Liver (tissue), 9 donors: ENCODE results near the gene LRP3. TPM values are rescaled to one million over a fixed set of nuclear protein-coding genes. Genes with fewer than 3 reads are reported as not detected.

Source experiments
- DNase-seq: peaks from one replicate; pipeline ENCODE4 v3.0.0-alpha.2; 2017; ENCODE audit warnings: low spot score
- H3K27ac ChIP-seq, 2 donors: one replicate each; pipeline ENCODE4 v1.7.0; 2013; ENCODE audit warnings: inconsistent platforms in 2 of 2, low read length in 2 of 2, control low read depth in 1 of 2, low read depth in 1 of 2, mild to moderate bottlenecking in 1 of 2
- H3K27me3 ChIP-seq, 4 donors: one replicate each; pipeline versions ENCODE4 v1.6.1 to v1.7.0; 2013; ENCODE audit warnings: low read length in 3 of 4, inconsistent platforms in 1 of 4, mild to moderate bottlenecking in 1 of 4, moderate library complexity in 1 of 4; ENCODE audit not compliant: control insufficient read depth in 4 of 4, insufficient read depth in 4 of 4
- H3K36me3 ChIP-seq, 4 donors: one replicate each; pipeline versions ENCODE4 v1.6.1 to v1.7.0; 2013; ENCODE audit warnings: low read length in 3 of 4, mild to moderate bottlenecking in 3 of 4, low read depth in 1 of 4, moderate library complexity in 1 of 4; ENCODE audit not compliant: control insufficient read depth in 4 of 4, insufficient read depth in 3 of 4
- H3K4me1 ChIP-seq, 4 donors: one replicate each; pipeline versions ENCODE4 v1.6.1 to v1.7.0; 2013; ENCODE audit warnings: low read length in 3 of 4, mild to moderate bottlenecking in 3 of 4, moderate library complexity in 1 of 4; ENCODE audit not compliant: control insufficient read depth in 4 of 4, insufficient read depth in 4 of 4
- H3K4me3 ChIP-seq, 3 donors: one replicate each; pipeline versions ENCODE4 v1.6.1 to v1.7.0; 2013; ENCODE audit warnings: low read length in 3 of 3, control low read depth in 1 of 3, low read depth in 1 of 3, mild to moderate bottlenecking in 1 of 3
- H3K9ac ChIP-seq, 2 donors: one replicate each; pipeline ENCODE4 v1.7.0; 2013; ENCODE audit warnings: low read length in 2 of 2, mild to moderate bottlenecking in 2 of 2, moderate library complexity in 2 of 2, control low read depth in 1 of 2, low read depth in 1 of 2
- H3K9me3 ChIP-seq, 4 donors: one replicate each; pipeline versions ENCODE4 v1.6.1 to v1.7.0; 2013; ENCODE audit warnings: low read length in 3 of 4; ENCODE audit not compliant: control insufficient read depth in 4 of 4
- CTCF ChIP-seq: fragments of 150-350 bp; IDR thresholded peaks from 2 replicates; pipeline ENCODE4 v1.5.1; 2017; ENCODE audit warnings: improper control_type of control experiment, low read depth, low read length; ENCODE audit not compliant: missing input control
- EGR1 ChIP-seq, 2 donors: IDR thresholded peaks; 2 replicates each; pipeline ENCODE4 v1.6.1; 2016 to 2018; ENCODE audit warnings: antibody characterized with exemption in 2 of 2, low read depth in 2 of 2
- FOXA2 ChIP-seq: IDR thresholded peaks from 2 replicates; pipeline ENCODE4 v1.6.1; 2016; ENCODE audit warnings: antibody characterized with exemption
- GABPA ChIP-seq, 2 donors: IDR thresholded peaks in 1 of 2; conservative IDR thresholded peaks in 1 of 2; 2 replicates each; pipeline ENCODE4 v1.6.1; 2016; ENCODE audit warnings: antibody characterized with exemption in 2 of 2, mild to moderate bottlenecking in 1 of 2, moderate library complexity in 1 of 2
- HNF4A ChIP-seq, 2 donors: conservative IDR thresholded peaks; 2 replicates each; pipeline ENCODE4 v1.6.1; 2016; ENCODE audit warnings: antibody characterized with exemption in 2 of 2, mild to moderate bottlenecking in 2 of 2
- HNF4G ChIP-seq: IDR thresholded peaks from 2 replicates; pipeline ENCODE4 v1.6.1; 2016; ENCODE audit warnings: antibody characterized with exemption
- JUND ChIP-seq, 2 donors: IDR thresholded peaks; 2 replicates each; pipeline ENCODE4 v1.6.1; 2016; ENCODE audit warnings: antibody characterized with exemption in 2 of 2
- MAX ChIP-seq: IDR thresholded peaks from 2 replicates; pipeline ENCODE4 v1.6.1; 2016; ENCODE audit warnings: antibody characterized with exemption
- NR2F2 ChIP-seq: IDR thresholded peaks from 2 replicates; pipeline ENCODE4 v1.6.1; 2016; ENCODE audit warnings: antibody characterized with exemption
- RAD21 ChIP-seq, 2 donors: IDR thresholded peaks; 2 replicates each; pipeline ENCODE4 v1.6.1; 2016; ENCODE audit warnings: antibody characterized with exemption in 2 of 2, mild to moderate bottlenecking in 2 of 2
- REST ChIP-seq: IDR thresholded peaks from 2 replicates; pipeline ENCODE4 v1.6.1; 2016; ENCODE audit warnings: antibody characterized with exemption, mild to moderate bottlenecking
- RXRA ChIP-seq, 2 donors: IDR thresholded peaks; 2 replicates each; pipeline ENCODE4 v1.6.1; 2017 to 2018; ENCODE audit warnings: antibody characterized with exemption in 2 of 2, mild to moderate bottlenecking in 1 of 2
- SP1 ChIP-seq: IDR thresholded peaks from 2 replicates; pipeline ENCODE4 v1.6.1; 2018; ENCODE audit warnings: antibody characterized with exemption, mild to moderate bottlenecking
- TAF1 ChIP-seq: conservative IDR thresholded peaks from 2 replicates; pipeline ENCODE4 v1.6.1; 2016; ENCODE audit warnings: antibody characterized with exemption, mild to moderate bottlenecking
- YY1 ChIP-seq: IDR thresholded peaks from 2 replicates; pipeline ENCODE4 v1.6.1; 2016; ENCODE audit warnings: antibody characterized with exemption, mild to moderate bottlenecking
- WGBS: extraction: QIAGEN DNeasy Blood & Tissue Kit; methylation state at CpG from one replicate; pipeline ENCODE4 v1.1.7; 2013; 5-methylcytosine and 5-hydroxymethylcytosine counted together
- polyA plus RNA-seq, 2 donors: library from polyadenylated mRNA; stranded (reverse) in 1 of 2; unstranded in 1 of 2; fragments of 200-250 nt in 1 of 2; fragments of >200 nt in 1 of 2; fragmentation: Nextera tagmentation in 1 of 2; extraction: Ambion mirVana in 1 of 2; gene quantifications; one replicate each; pipeline versions ENCODE4 v1.2.1 to v1.2.3, GENCODE V29; 2013 to 2015
- total RNA-seq, 2 donors: library from RNA; depleted of rRNA; stranded (reverse); fragments of >200 nt; gene quantifications; one replicate each; pipeline ENCODE4 v1.2.3, GENCODE V29; 2014
- donor health status: healthy.
- donor health status: healthy.
- donor health status: healthy.
- donor health status: healthy.
- donor health status: healthy.

LRP3 gene
- total and polyA plus RNA-seq, 4 donors, result 2.5 to 42.3 (median 15.4) TPM

- 83% methylated on average over 7 of the region's 7 CpGs for WGBS
- Histone ChIP-seq H3K27ac (no peak overlapping the region), H3K4me1 (peaks cover 7 to 16% (median 10%) of the 10 kb centered on the region in 4 donors)
These were observed 2.1 kb upstream of the LRP3 start for GRCh38 chr19:33192010-33192409.

GRCh38 chr19:33193269-33193864, 763 bp upstream of the LRP3 start:
- Histone ChIP-seq H3K36me3 (peaks cover 0 to 11% (median 2%) of the 10 kb centered on the region in 4 donors), H3K27me3 (no peaks in the 10 kb centered on the region), H3K4me3 (no peak overlapping the region), H3K9ac (no peak overlapping the region), H3K9me3 (no peaks in the 10 kb centered on the region), H3K4me1 (peaks cover 7 to 16% (median 10%) of the 10 kb centered on the region in 4 donors), H3K27ac (no peak overlapping the region)
- WGBS, result 89% methylated on average over 8 of the region's 8 CpGs
- DNase-seq, result no peak
- no peak for TF ChIP-seq NR2F2
- no peak for TF ChIP-seq RAD21 (IDR thresholded peaks at IDR 0.05)
- no peak for TF ChIP-seq GABPA (IDR thresholded peaks at IDR 0.05 in 1 of 2, conservative IDR thresholded peaks at IDR 0.05 in 1 of 2)
- TF ChIP-seq YY1, result no peak
- TF ChIP-seq SP1, result no peak
- no peak for TF ChIP-seq EGR1 (IDR thresholded peaks at IDR 0.05; ENCODE audit: low read depth in 2 of 2)
- TF ChIP-seq TAF1, result no peak
- TF ChIP-seq MAX, result no peak
- no peak for TF ChIP-seq CTCF
- no peak for TF ChIP-seq RXRA (IDR thresholded peaks at IDR 0.05)
- no peak for TF ChIP-seq JUND (IDR thresholded peaks at IDR 0.05)

More at GRCh38 chr19:33192010-33192409, 2.1 kb upstream of the LRP3 start:
- no peak for DNase-seq
- Histone ChIP-seq H3K9me3 (no peaks in the 10 kb centered on the region), H3K27me3 (no peaks in the 10 kb centered on the region), H3K4me3 (no peak overlapping the region), H3K36me3 (peaks cover 0 to 5% (median 2%) of the 10 kb centered on the region in 4 donors), H3K9ac (no peak overlapping the region)
- TF ChIP-seq RXRA (IDR thresholded peaks at IDR 0.05), result no peak
- no peak for TF ChIP-seq HNF4A (conservative IDR thresholded peaks at IDR 0.05)
- TF ChIP-seq TAF1, result no peak
- no peak for TF ChIP-seq JUND (IDR thresholded peaks at IDR 0.05)
- TF ChIP-seq SP1, result no peak
- no peak for TF ChIP-seq GABPA (IDR thresholded peaks at IDR 0.05 in 1 of 2, conservative IDR thresholded peaks at IDR 0.05 in 1 of 2)
- no peak for TF ChIP-seq HNF4G
- TF ChIP-seq RAD21 (IDR thresholded peaks at IDR 0.05), result no peak
- TF ChIP-seq EGR1 (IDR thresholded peaks at IDR 0.05; ENCODE audit: low read depth in 2 of 2), result no peak
- TF ChIP-seq FOXA2, result no peak
- no peak for TF ChIP-seq REST
- TF ChIP-seq YY1, result no peak
- TF ChIP-seq MAX, result no peak
